Measurements from ENCODE around the gene LRFN2.

LRFN2 gene

GRCh38 chr6:40469323-40469722 is 117.8 kb downstream of the LRFN2 start:
- no peak for TF ChIP-seq CTCF (IDR thresholded peaks at IDR 0.05; ENCODE audit: low read depth, low read length)
- DNase-seq (ENCODE audit: low read depth, low spot score), result no peak
- in situ Hi-C loops (cut with HindIII; ENCODE audit: low sequenced_read_pairs), result no loop called here
- H3K4me3 ChIP-seq (ENCODE audit: low read depth, low read length), result no peak overlapping the region

- in situ Hi-C loops (cut with HindIII; ENCODE audit: low sequenced_read_pairs), result no loop called here
- no peak for DNase-seq (ENCODE audit: low read depth, low spot score)
- H3K4me3 ChIP-seq (ENCODE audit: low read depth, low read length), result no peak overlapping the region
- TF ChIP-seq CTCF (IDR thresholded peaks at IDR 0.05; ENCODE audit: low read depth, low read length), result no peak
Observed at GRCh38 chr6:40466986-40467539, 120.1 kb downstream of the LRFN2 start.

- no peak for TF ChIP-seq CTCF (IDR thresholded peaks at IDR 0.05; ENCODE audit: low read depth, low read length)
- no peak overlapping the region for H3K4me3 ChIP-seq (ENCODE audit: low read depth, low read length)
- no peak for DNase-seq (ENCODE audit: low read depth, low spot score)
- in situ Hi-C loops (cut with HindIII; ENCODE audit: low sequenced_read_pairs), result no loop called here
Observed at GRCh38 chr6:40461643-40462042, 125.5 kb downstream of the LRFN2 start.

- no peak for DNase-seq (ENCODE audit: low read depth, low spot score)
- no peak overlapping the region for H3K4me3 ChIP-seq (ENCODE audit: low read depth, low read length)
- TF ChIP-seq CTCF (IDR thresholded peaks at IDR 0.05; ENCODE audit: low read depth, low read length), result no peak
- in situ Hi-C loops (cut with HindIII; ENCODE audit: low sequenced_read_pairs), result no loop called here
Observed at GRCh38 chr6:40460380-40460779, 126.8 kb downstream of the LRFN2 start.

GRCh38 chr6:40457261-40457660 is 129.9 kb downstream of the LRFN2 start:
- no peak for TF ChIP-seq CTCF (IDR thresholded peaks at IDR 0.05; ENCODE audit: low read depth, low read length)
- in situ Hi-C loops (cut with HindIII; ENCODE audit: low sequenced_read_pairs), result no loop called here
- DNase-seq (ENCODE audit: low read depth, low spot score), result no peak
- H3K4me3 ChIP-seq (ENCODE audit: low read depth, low read length), result no peak overlapping the region

GRCh38 chr6:40456390-40457013 is 130.7 kb downstream of the LRFN2 start:
- DNase-seq (ENCODE audit: low read depth, low spot score), result no peak
- in situ Hi-C loops (cut with HindIII; ENCODE audit: low sequenced_read_pairs), result no loop called here
- H3K4me3 ChIP-seq (ENCODE audit: low read depth, low read length), result no peak overlapping the region
- no peak for TF ChIP-seq CTCF (IDR thresholded peaks at IDR 0.05; ENCODE audit: low read depth, low read length)

Data from astrocyte of the spinal cord (primary cell).